Spleen (tissue), 11 donors: ENCODE data around the gene SARNP. TPM values are rescaled to one million over a fixed set of nuclear protein-coding genes. Genes with fewer than 3 reads are reported as not detected.

Experiments
- DNase-seq: peaks from one replicate; pipeline ENCODE4 v3.0.0-alpha.2; 2020
- H3K27ac ChIP-seq, 8 donors: fragments of 200-600 bp; sonication (generic) in 7 of 8; 1 replicate in 4 of 8; 2 replicates in 4 of 8; pipeline versions ENCODE4 v1.5.0 to v1.8.0; 2016 to 2021; ENCODE audit warnings: inconsistent platforms in 4 of 8, mild to moderate bottlenecking in 4 of 8, moderate library complexity in 1 of 8
- H3K27me3 ChIP-seq, 7 donors: fragments of 200-600 bp; sonication (generic) in 6 of 7; replicated peaks in 1 of 7; 1 replicate in 4 of 7; 2 replicates in 3 of 7; pipeline versions ENCODE4 v1.5.0 to v1.8.0; 2016 to 2021; ENCODE audit warnings: inconsistent platforms in 3 of 7, mild to moderate bottlenecking in 1 of 7
- H3K36me3 ChIP-seq, 6 donors: fragments of 200-600 bp; sonication (generic) in 5 of 6; 1 replicate in 4 of 6; 2 replicates in 2 of 6; pipeline versions ENCODE4 v1.5.0 to v1.8.0; 2016 to 2021; ENCODE audit warnings: inconsistent platforms in 2 of 6
- H3K4me1 ChIP-seq, 6 donors: fragments of 200-600 bp; sonication (generic) in 5 of 6; 1 replicate in 3 of 6; 2 replicates in 3 of 6; pipeline versions ENCODE4 v1.5.0 to v1.8.0; 2016 to 2021; ENCODE audit warnings: inconsistent platforms in 3 of 6
- H3K4me3 ChIP-seq, 8 donors: fragments of 200-600 bp; sonication (generic) in 7 of 8; 1 replicate in 4 of 8; 2 replicates in 4 of 8; pipeline versions ENCODE4 v1.5.0 to v1.8.0; 2016 to 2021; ENCODE audit warnings: inconsistent platforms in 4 of 8, mild to moderate bottlenecking in 4 of 8, moderate library complexity in 2 of 8
- H3K9me3 ChIP-seq, 8 donors: fragments of 200-600 bp; sonication (generic) in 7 of 8; 1 replicate in 4 of 8; 2 replicates in 4 of 8; pipeline versions ENCODE4 v1.5.0 to v1.8.0; 2016 to 2021; ENCODE audit warnings: inconsistent platforms in 4 of 8
- CTCF ChIP-seq, 11 experiments: fragments of 200-600 bp in 7 of 11; fragments of 450-650 bp in 4 of 11; sonication (generic) in 4 of 11; IDR thresholded peaks in 8 of 11; conservative IDR thresholded peaks in 3 of 11; 1 replicate in 7 of 11; 2 replicates in 4 of 11; pipeline versions ENCODE4 v1.4.0 to v1.8.0; 2016 to 2021; ENCODE audit warnings: antibody characterized with exemption in 11 of 11, inconsistent platforms in 4 of 11, mild to moderate bottlenecking in 1 of 11
- POLR2A ChIP-seq, 3 donors: fragments of 450-650 bp; IDR thresholded peaks; one replicate each; pipeline ENCODE4 v1.5.1; 2017; ENCODE audit warnings: antibody characterized with exemption in 3 of 3, mild to moderate bottlenecking in 1 of 3
- POLR2AphosphoS5 ChIP-seq, 3 donors: sonication (generic); formaldehyde crosslinking; IDR thresholded peaks; one replicate each; pipeline ENCODE4 v1.5.1; 2017; ENCODE audit warnings: antibody characterized with exemption in 3 of 3
- WGBS, 5 donors: extraction: QIAGEN DNeasy Blood & Tissue Kit in 3 of 5; methylation state at CpG; one replicate each; pipeline versions ENCODE4 v1.1.5 to v1.1.7; 2013 to 2018; 5-methylcytosine and 5-hydroxymethylcytosine counted together
- intact Hi-C: fragments of 100-400 bp; cut with DNase I; formaldehyde crosslinking; loops from one replicate; pipeline ENCODE4 v1.15.0; 2023; ENCODE audit warnings: low total_unique reads
- polyA plus RNA-seq, 3 donors: library from polyadenylated mRNA; stranded (reverse); fragments of 200-250 nt; gene quantifications; one replicate each; pipeline ENCODE4 v1.2.1, GENCODE V29; 2013
- total RNA-seq, 7 donors: library from RNA; depleted of rRNA in 3 of 7; stranded (reverse); fragments of >200 nt in 3 of 7; fragmentation: NEBNext Ultra II Directional in 4 of 7; extraction: Animal tissue kit (Norgen Biotek cat#: 25700) in 4 of 7; gene quantifications; one replicate each; pipeline versions ENCODE4 v1.1.0 to v1.2.1, GENCODE V29; 2016 to 2021
- donor health status: healthy with polysubstance abuse.
- donor health status: DM: no; HTN: no; CAD: no; lungs with moderate emphysema.
- donor health status: DM: no; HTN: no; CAD: no.
- donor health status: Bipolar disorder and iron deficiency.
- donor health status: healthy.
- donor health status: DM: no; HTN: no; CAD: no.
- donor health status: DM: yes; HTN: yes; CAD: no.

SARNP gene
- total and polyA plus RNA-seq, 10 donors, result 40.0 to 97.6 (median 60.3) TPM

GRCh38 chr12:55717011-55718007, 100.2 kb downstream of the SARNP start:
- Histone ChIP-seq H3K9me3 (no peaks in the 10 kb centered on the region), H3K27ac (peak overlapping the region in 7 of 8 donors; percentile 92 to 97 (median 96)), H3K27me3 (no peaks in the 10 kb centered on the region), H3K4me1 (peaks cover 35 to 75% (median 60%) of the 10 kb centered on the region in 6 donors), H3K36me3 (peaks cover 0 to 48% (median 12%) of the 10 kb centered on the region in 6 donors), H3K4me3 (peak overlapping the region; percentile 70 to 98 (median 91))
- intact Hi-C loops, result no loop called here
- no peak for TF ChIP-seq POLR2A (IDR thresholded peaks at IDR 0.05)
- TF ChIP-seq CTCF (IDR thresholded peaks at IDR 0.05 in 8 of 11, conservative IDR thresholded peaks at IDR 0.05 in 3 of 11), result no peak
- TF ChIP-seq POLR2AphosphoS5 (IDR thresholded peaks at IDR 0.05), result no peak
- peak; percentile 73 for DNase-seq
- WGBS, 5 donors, result 37 to 54% (median 50%) methylated on average over 8 of the region's 8 CpGs

GRCh38 chr12:55716582-55716957, 101.0 kb downstream of the SARNP start:
- TF ChIP-seq CTCF (IDR thresholded peaks at IDR 0.05 in 8 of 11, conservative IDR thresholded peaks at IDR 0.05 in 3 of 11), result peak in 2 of 11 experiments; percentile 8 to 17
- TF ChIP-seq POLR2A (IDR thresholded peaks at IDR 0.05), result no peak
- peak overlapping the region; percentile 70 to 98 (median 91) for H3K4me3 ChIP-seq
- intact Hi-C loops, result no loop called here
- no peaks in the 10 kb centered on the region for H3K27me3 ChIP-seq
- H3K4me1 ChIP-seq, result peaks cover 35 to 73% (median 59%) of the 10 kb centered on the region in 6 donors
- peak overlapping the region; percentile 83 to 97 (median 96) for H3K27ac ChIP-seq
- 1 to 4% (median 3%) methylated on average over 9 to 13 of the region's 13 CpGs for WGBS, 5 donors
- H3K36me3 ChIP-seq, result peaks cover 0 to 40% (median 12%) of the 10 kb centered on the region in 6 donors
- H3K9me3 ChIP-seq, result no peaks in the 10 kb centered on the region
- no peak for DNase-seq

- Histone ChIP-seq H3K9me3 (no peaks in the 10 kb centered on the region), H3K4me1 (peaks cover 33 to 68% (median 53%) of the 10 kb centered on the region in 6 donors), H3K4me3 (peak within 1 kb of the TSS; percentile 70 to 98 (median 91)), H3K27ac (peak within 1 kb of the TSS; percentile 83 to 97 (median 96)), H3K27me3 (no peaks in the 10 kb centered on the region), H3K36me3 (peaks cover 0 to 35% (median 12%) of the 10 kb centered on the region in 6 donors)
- peak; percentile 98 for DNase-seq
- intact Hi-C loops, result no loop called here
- TF ChIP-seq POLR2A (IDR thresholded peaks at IDR 0.05) (no peak), CTCF (IDR thresholded peaks at IDR 0.05 in 8 of 11, conservative IDR thresholded peaks at IDR 0.05 in 3 of 11) (peak in 3 of 11 experiments; percentile 13 to 39 (median 31)), POLR2AphosphoS5 (IDR thresholded peaks at IDR 0.05) (peak; percentile 92 to 93 (median 92))
- 0 to 2% (median 1%) methylated on average over 41 to 42 of the region's 42 CpGs for WGBS, 5 donors
These were observed 101.5 kb downstream of the SARNP start, which contains the start of gene BLOC1S1 for GRCh38 chr12:55715833-55716581. Gene BLOC1S1, plus strand, starts transcription at chr12:55716046. Its CDS starts 6 bp downstream, at chr12:55716052.
